SU-DHL-6 (cell line): ENCODE results near the gene RAX2.

Source experiments
- EZH2phosphoT487 ChIP-seq: fragments of 200-600 bp; sonication (generic), shearing (Covaris generic); conservative IDR thresholded peaks from 2 replicates; pipeline ENCODE4 v1.6.1; 2018; ENCODE audit warnings: mild to moderate bottlenecking, antibody characterized with exemption, low read length, moderate library complexity, mixed read lengths
- TF ChIP-seq, protein P1 (sequence below): fragments of 200-600 bp; sonication (generic); IDR thresholded peaks from one replicate; pipeline ENCODE4 v1.5.1; 2017; ENCODE audit warnings: antibody characterized with exemption, mild to moderate bottlenecking, low read length, moderate library complexity; ENCODE audit not compliant: insufficient read depth, poor library complexity, severe bottlenecking

DNA sequence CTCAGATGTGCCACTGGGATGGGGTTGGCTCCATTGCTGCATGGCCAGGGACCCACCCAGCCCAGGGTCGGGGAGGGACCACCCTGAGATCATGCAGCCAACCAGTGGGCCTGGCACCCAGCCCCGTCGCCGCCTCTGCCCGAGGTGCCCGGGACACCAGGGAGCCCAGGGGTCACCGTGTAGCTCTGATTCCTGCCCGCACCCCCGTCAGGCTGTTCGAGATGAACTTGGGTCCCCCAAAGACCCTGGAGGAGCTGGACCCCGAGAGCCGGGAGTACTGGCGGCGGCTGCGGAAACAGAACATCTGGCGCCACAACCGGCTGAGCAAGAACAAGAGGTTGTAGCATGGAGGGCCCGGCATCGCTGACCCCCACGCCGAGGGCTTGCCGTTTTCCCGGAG, 5.0 kb downstream of the RAX2 start:
- TF ChIP-seq, protein P1, sequence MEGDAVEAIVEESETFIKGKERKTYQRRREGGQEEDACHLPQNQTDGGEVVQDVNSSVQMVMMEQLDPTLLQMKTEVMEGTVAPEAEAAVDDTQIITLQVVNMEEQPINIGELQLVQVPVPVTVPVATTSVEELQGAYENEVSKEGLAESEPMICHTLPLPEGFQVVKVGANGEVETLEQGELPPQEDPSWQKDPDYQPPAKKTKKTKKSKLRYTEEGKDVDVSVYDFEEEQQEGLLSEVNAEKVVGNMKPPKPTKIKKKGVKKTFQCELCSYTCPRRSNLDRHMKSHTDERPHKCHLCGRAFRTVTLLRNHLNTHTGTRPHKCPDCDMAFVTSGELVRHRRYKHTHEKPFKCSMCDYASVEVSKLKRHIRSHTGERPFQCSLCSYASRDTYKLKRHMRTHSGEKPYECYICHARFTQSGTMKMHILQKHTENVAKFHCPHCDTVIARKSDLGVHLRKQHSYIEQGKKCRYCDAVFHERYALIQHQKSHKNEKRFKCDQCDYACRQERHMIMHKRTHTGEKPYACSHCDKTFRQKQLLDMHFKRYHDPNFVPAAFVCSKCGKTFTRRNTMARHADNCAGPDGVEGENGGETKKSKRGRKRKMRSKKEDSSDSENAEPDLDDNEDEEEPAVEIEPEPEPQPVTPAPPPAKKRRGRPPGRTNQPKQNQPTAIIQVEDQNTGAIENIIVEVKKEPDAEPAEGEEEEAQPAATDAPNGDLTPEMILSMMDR, result no peak
- TF ChIP-seq EZH2phosphoT487, result no peak
